HG03378 (cell line): ENCODE results near the gene HNRNPD.
"Not testable (repeated sequence)": the region's sequence is repeated elsewhere in the genome, so short reads cannot be mapped to it uniquely, and the experiment has no call there.

Experiments used
- ATAC-seq: cut with Tn5 transposase; IDR thresholded peaks from one replicate; pipeline ENCODE4 v1.9.1; 2021; ENCODE audit warnings: mild to moderate bottlenecking, moderate library complexity; ENCODE audit not compliant: unreplicated experiment

The HNRNPD gene

DNA sequence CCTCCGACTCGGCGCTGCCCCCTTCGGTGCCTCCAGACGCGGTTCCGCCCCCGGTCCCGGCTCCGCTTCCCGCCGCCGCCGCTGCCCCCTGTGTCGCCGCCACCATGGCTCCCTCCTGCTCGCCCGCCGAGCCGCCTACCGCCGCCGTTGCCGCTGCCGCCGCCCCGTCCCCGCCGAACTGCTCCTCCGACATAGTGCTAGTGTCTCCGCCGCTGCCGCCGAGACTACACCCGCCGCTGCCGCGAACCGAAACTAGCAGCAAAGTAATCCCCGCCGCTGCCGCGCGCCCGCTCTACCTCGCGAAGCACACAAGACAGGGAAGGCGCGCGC is 340 bp downstream of the HNRNPD start:
- peak; percentile 12 for ATAC-seq

DNA sequence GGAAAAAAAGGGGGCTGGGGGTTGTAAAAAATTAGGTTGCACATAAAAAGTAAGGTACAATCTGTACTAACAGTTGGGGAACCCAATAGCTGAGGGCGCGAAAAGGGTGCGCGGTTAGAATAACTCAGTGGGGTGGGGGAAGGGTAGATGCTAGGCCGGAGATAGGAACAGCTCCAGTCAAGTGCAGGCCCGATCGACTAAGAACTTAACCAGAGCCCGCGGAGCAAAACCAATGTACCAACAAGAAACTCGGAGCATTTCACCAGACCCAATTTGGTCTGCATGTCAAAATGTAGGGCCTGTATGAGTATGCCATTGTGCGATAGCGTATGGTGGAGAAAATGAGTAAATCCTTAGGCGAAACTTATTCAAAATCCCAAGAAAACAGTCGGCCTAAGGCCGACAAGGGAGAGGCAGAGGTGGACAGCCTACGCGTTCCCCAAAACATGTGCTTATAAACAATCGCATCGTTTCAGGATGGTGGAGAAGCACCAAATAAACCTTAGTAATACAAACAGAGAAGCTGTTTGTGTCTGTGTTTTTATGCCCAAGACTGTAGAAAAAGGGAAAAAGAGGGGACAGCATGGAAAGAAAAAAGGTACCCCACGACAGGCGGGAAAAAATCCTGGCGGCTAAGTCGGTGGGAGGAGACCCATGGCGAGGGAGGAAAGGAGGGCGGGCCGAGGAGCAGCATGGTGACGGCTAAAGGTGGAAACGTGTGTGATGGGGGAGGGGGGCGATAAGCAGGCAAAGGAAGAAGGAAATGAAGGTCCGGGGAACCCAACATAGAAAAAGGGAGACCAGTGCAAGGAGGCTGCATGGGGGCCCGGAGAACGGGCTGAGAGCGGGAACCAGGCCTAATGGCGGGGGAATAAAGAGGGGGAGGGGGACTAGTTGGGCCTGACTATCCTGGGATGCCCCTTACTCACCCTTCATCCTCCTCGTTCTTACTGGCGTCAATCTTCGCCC is 990 bp downstream of the HNRNPD start:
- ATAC-seq, result no peak

DNA sequence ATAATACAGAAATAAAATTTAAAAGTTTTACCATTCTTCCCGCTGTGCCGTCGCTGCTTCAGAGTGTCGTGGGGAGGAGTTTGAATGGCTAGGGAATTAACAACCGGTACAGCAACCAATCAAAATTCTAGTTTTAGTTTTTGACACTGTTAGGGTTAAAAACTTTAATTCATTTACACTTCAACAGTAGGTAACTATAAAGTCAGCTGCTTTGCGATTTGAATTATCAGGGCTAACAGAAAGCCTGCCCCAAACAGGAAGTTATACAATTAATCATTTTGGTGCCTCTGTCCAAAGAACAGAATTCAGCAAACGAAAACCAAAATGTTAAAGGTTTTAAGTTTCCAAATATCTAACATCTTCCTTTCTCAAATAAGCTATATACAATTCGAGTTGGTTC is 2.3 kb downstream of the HNRNPD start:
- no peak for ATAC-seq

GRCh38 chr4:82367438-82368097 is 6.2 kb downstream of the HNRNPD start:
- no peak for ATAC-seq

DNA sequence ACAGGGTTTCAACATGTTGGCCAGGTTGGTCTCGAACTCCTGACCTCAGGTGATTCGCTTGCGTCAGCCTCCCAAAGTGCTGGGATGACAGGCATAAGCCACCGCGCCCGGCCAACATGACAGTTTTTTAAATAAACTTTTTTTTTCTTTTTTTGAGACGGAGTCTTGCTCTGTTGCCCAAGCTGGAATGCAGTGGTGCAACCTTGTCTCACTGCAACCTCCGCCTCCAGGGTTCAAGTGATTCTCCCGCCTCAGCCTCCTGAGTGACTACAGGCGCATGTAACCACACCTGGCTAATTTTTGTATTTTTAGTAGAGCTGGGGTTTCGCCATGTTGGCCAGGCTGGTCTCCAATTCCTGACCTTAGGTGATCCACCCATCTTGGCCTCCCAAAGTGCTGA is 7.4 kb downstream of the HNRNPD start:
- not testable (repeated sequence) for ATAC-seq

- ATAC-seq, result no peak
Observed at GRCh38 chr4:82363896-82364487, 9.8 kb downstream of the HNRNPD start.

DNA sequence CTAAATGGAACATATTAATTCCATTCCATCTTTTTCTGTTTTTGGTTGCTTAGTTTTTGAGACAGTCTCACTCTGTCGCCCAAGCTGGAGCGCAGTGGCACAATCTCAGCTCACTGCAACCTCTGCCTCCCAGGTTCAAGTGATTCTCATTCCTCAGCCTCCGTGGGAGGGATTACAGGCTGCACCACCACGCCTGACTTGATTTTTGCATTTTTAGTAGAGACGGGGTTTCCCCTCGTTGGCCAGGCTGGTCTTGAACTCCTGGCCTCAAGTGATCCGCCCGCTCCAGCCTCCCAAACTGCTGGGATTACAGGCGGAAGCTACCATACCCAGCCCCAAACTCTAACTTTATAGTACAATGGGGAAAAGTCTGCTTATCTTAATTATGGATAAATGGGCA is 11.2 kb downstream of the HNRNPD start:
- ATAC-seq, result no peak

DNA sequence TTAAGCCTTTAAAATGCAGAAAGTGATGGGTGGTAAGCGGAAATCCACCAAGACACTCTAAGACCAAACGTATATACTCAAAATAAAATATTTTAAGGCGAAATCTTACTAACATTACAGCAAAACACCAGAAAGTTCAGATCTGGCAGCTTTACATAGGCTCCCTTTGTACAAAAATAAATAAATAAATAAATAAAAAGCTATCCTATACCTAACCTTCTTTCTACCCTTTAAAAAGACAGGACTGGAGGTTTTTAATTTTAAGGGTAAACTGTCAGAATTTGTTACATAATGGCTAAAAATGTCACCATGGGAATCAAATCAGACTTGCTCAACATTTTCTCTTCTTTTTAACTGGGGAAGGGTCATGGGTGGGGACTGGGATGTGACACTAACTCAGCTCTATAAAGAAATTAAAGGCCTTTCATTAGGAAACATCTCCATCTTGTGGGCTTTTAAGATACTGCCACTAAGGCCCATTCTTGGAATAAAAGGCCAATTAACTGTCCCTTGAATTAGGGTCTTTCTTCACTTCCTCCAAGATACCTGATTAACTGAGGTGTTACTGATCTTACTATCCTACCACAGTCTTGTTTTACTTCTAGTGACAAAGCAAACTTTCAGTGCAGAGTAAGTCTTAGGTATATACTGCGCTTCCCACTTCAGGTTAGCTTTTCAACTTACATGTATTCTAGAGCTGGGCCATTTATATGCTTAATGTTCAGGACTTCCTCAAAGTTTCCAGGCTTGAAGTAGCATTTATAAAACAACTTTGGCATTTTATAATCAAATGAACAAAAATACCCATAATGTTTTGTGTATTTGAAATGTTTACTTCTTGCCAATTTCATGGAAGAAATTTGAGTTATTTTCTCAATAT is 13.3 kb downstream of the HNRNPD start:
- ATAC-seq, result peak; percentile 38

GRCh38 chr4:82358847-82359246 is 14.9 kb downstream of the HNRNPD start:
- ATAC-seq, result no peak

DNA sequence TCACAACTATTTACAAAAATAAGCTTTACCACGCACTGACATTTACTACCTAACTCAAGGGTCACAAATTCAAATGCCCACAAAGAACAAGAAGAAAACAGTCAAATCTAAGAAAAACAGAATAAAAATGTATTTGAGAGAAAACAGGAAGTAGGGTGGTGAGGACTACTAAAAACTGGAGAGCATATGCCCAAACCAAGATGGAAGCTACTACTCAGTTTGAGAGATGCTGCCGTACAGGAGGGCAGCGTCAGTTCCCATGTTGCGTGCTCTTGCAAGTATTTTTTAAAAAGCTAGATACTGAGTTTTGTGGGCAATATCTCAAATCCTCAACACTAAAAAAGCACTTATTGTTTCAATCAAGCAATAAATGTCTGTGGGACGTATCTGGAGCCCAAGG is 16.2 kb downstream of the HNRNPD start:
- ATAC-seq, result no peak

DNA sequence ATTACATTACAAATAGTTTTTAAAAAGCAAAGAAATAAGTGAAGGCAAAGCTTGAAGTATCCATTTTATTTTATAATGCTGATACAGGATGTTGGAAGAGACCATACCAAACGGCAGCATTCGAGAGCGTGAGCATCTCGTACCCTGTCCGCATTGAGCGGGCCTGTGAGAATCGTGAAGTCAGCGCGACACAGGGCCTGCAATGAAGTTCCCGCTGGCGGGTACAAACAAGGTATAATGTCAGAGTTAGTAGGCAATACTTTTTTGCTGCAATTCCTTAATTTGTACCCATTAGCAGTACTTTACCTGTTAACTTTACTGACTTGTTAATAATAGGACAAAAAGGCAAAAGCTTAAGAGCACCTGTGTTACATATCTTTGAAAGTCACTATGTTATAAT is 19.0 kb downstream of the HNRNPD start:
- ATAC-seq, result no peak

DNA sequence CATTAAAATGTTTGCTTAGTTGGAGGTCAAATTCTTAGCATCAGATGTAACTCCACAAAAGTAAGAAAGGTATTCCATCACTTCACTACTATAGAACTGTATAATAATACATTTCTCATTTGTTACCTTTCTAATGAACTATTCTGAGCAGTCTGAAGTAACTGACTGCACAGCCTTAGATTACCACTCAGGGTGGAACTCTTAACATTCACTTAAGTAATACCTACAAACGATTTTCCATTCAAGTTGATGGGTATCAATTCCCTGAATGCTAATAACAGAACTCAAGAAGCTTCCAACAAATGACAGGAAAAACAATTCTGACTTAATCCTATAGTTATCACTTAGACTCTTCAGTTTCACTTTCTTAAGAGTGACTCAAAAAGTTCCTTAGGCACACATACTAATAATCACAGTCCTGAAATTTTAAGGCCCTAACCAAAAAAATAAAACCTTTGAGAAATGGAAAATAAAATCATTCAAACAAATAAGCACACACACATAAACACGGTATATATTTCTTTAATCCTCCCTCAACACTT is 20.9 kb downstream of the HNRNPD start:
- no peak for ATAC-seq

DNA sequence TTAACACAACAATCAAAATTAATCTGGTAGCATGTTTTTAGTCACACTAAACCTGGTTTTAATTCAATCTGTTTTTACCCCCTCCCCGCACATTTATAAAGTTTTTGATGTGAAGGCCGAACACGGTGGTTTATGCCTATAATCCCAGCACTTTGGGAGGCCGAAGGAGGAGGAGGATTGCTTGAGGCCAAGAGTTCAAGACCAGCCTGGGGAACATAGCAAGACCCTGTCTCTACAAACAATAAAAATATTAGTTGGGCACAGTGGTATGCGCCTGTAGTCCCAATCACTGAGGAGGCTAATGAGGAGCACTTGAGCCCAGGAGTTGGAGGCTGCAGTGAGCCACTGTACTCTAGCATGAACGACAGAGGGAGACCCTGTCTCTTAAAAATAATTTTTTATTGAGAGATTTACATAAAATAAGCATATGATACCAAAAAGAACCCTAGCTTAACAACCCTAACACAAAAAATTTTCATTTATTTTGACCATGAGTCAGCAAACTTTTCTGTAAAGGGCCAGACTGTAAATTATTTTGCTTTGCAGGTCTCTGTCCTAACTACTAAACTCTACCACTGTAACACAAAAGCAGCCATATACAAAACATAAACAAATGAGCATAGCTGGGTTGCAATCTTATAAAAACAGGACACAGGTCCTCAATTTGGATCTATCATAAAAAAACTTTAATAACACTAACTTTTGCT is 21.5 kb downstream of the HNRNPD start:
- ATAC-seq, result no peak

GRCh38 chr4:82346126-82346525 is 27.7 kb downstream of the HNRNPD start:
- no peak for ATAC-seq

- no peak for ATAC-seq
Observed at GRCh38 chr4:82335043-82335442, 38.7 kb downstream of the HNRNPD start.

GRCh38 chr4:82333641-82334040 is 40.1 kb downstream of the HNRNPD start:
- ATAC-seq, result not testable (repeated sequence)

DNA sequence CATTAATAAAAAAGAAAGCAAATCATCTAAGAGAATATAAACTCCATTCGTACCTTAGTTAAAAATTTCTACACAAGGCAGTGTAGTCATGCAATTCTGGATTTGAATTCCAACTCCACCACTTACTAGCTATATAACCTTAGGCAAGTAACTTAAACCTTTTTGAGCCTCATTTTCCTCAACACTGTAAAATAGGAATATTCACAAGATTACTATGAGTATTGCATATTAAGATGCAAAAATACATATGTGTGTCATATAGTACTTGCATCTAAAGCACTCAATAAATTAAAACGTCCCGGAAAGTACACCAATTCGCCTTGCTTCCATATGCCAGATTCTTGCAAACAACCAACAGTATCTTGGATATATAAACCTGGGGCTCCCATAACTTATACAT is 42.0 kb downstream of the HNRNPD start:
- no peak for ATAC-seq

- no peak for ATAC-seq
Observed at GRCh38 chr4:82320351-82320750, 53.4 kb downstream of the HNRNPD start.

DNA sequence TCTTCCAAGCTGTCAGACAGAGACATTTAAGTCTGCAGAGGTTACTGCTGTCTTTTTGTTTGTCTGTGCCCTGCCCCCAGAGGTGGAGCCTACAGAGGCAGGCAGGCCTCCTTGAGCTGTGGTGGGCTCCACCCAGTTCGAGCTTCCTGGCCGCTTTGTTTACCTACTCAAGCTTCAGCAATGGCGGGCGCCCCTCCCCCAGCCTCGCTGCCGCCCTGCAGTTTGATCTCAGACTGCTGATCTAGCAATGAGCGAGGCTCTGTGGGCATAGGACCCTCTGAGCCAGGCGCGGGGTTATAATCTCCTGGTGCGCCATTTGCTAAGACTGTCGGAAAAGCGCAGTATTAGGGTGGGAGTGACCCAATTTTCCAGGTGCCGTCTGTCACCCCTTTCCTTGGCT is 70.7 kb downstream of the HNRNPD start:
- ATAC-seq, result not testable (repeated sequence)
